Measurements from ENCODE around the gene JAG2.

Gene JAG2

DNA sequence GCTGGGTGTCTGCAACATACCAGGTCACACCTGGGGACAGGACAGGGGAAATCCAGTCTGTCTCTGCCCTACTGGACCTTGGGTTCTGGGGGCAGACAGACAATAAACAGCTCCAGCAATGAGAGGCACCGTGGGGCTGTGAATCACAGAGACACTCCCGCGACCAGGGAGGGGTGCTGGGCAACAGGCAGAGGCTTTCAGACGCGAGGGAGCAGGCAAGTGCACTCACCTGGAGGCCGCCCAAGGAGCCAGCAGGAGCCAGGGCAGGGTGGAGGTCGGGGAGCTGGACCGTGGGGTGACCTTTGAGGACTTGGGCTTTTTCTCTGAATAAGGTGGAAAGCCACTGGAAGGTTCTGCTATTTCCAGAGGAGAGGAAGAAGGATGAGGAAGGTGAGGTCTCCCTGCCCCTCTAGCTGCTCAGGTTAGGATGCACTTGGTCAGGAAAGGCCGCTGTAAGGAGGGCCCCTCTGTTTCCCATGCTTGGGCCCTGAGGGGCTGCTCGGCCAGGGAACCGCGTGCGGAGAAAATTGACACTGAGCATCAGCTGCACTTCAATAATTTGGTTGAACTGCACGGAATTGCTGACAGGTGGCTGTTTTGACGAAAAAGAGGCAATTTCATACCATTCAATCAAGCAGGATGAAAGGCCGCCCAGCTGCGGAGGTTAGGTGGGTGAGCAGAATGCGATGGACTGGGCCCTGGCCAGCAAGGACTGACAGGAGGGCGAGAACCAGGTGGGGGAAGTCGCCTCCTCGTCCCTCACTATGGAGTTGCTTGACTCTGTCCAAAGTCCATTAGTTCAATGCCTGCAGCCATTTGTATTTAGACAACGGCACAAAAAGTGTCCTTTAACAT, 42.2 kb downstream of the JAG2 start:
- TF ChIP-seq, protein P1, sequence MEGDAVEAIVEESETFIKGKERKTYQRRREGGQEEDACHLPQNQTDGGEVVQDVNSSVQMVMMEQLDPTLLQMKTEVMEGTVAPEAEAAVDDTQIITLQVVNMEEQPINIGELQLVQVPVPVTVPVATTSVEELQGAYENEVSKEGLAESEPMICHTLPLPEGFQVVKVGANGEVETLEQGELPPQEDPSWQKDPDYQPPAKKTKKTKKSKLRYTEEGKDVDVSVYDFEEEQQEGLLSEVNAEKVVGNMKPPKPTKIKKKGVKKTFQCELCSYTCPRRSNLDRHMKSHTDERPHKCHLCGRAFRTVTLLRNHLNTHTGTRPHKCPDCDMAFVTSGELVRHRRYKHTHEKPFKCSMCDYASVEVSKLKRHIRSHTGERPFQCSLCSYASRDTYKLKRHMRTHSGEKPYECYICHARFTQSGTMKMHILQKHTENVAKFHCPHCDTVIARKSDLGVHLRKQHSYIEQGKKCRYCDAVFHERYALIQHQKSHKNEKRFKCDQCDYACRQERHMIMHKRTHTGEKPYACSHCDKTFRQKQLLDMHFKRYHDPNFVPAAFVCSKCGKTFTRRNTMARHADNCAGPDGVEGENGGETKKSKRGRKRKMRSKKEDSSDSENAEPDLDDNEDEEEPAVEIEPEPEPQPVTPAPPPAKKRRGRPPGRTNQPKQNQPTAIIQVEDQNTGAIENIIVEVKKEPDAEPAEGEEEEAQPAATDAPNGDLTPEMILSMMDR (IDR thresholded peaks at IDR 0.05; ENCODE audit: extremely low read depth, missing control alignments), result no peak
- DNase-seq (ENCODE audit: low spot score), result no peak

DNA sequence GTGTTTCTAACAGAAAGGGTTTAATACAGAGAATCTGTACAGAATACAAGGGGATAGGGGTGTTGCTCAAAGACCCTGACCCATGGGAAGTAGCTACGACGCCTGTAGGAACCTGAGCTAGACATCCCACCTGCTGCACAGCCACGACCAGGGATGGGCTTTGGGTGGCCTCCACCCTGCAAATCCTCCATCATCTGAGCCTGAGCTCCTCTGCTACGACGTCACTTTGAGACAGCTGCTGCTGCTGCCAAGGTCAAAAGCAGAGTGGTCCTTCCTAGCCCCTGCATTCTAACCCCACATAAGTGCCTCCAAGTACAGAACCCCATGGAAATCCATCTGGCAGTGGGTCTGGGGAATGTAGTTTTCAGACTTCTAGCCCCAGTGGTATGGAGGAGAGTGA, 43.8 kb downstream of the JAG2 start:
- DNase-seq (ENCODE audit: low spot score), result no peak
- TF ChIP-seq, protein P1 (IDR thresholded peaks at IDR 0.05; ENCODE audit: extremely low read depth, missing control alignments), result no peak

DNA sequence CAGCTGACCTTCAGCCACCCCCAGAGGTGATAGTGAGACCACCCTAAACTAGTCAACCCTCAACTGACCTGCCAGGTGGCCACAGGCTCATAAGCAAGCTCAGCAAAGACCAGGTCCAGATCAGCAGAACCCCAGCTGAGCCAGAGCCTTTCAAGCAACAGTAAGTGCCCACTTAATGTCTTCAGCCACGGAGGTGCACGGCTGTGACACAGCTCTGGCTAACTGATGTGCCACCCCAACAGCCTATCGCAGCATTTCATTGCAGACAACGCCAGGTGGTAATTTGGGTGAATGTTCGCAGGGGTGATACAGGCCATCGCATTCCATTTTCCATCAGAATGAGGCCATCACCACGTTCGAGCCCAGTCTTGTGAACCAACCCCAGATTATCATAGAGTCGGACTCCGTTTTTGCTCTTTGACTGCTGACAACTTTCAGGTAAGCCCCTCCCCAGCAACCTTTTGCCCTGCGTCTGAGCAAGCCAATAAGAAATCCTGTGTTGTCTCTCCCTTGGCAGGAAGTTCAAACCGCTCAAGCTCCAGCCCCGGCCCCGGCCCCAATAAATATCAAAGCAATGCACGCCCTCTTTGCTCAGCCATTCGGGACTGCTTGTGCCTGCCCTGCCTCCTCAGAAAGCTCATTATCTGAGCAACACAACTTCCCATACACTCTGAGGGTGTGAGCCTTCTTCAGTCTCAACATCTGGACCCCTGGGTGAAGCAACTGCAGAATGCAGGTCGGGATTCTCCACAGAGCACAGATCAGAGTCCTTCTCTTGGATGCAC, 44.4 kb downstream of the JAG2 start:
- DNase-seq (ENCODE audit: low spot score), result no peak
- TF ChIP-seq, protein P1 (IDR thresholded peaks at IDR 0.05; ENCODE audit: extremely low read depth, missing control alignments), result no peak

DNA sequence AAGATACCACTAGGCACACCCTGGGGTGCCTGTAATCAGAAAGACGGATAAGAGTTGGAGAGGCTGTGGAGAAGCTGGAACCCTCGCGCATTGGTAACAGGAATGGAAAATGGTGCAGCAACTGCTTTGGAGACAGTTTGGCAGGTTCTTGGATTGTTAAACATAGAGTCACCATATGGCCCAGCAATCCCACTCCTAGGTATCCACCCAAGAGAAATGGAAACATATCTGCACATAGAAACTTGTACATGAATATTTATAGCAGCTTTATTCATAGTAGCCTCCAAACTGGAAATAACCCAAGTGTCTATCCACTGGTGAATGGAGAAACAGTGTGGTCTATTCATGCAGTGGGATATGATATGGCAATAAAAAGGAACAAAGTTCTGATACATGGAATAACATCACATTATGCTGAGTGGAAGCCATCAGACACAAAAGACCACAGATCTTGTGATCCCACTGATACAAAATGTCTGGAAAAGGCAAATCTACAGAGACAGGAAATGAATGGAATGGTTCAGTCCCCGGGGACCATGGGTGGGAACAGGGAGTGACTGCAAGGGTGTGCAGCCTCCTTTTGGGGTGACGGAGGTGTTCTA, 45.4 kb downstream of the JAG2 start:
- TF ChIP-seq, protein P1 (IDR thresholded peaks at IDR 0.05; ENCODE audit: extremely low read depth, missing control alignments), result no peak

DNA sequence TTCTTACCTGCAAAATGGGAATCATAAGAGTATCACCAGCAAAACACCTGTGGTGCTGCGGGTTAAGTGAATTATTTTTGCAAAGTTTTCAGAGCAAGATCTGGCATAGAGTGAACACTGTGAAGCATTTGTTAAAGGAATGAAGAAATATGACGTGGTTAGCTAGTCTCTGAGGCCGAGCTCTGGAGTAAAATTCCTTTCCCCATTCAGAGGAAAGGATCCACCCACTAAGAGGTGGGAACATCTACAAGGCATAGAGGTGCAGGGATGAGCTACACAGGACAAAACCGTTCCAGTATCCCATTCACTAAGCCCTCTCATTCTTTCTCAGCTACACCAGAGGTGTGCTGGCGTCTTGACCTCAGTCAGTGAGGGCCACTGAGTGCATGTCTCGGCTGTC, 48.5 kb downstream of the JAG2 start:
- TF ChIP-seq, protein P1 (IDR thresholded peaks at IDR 0.05; ENCODE audit: extremely low read depth, missing control alignments), result no peak
- no peak for DNase-seq (ENCODE audit: low spot score)

More for the DNA sequence above, 45.4 kb downstream of the JAG2 start:
- no peak for DNase-seq (ENCODE audit: low spot score)

DNA sequence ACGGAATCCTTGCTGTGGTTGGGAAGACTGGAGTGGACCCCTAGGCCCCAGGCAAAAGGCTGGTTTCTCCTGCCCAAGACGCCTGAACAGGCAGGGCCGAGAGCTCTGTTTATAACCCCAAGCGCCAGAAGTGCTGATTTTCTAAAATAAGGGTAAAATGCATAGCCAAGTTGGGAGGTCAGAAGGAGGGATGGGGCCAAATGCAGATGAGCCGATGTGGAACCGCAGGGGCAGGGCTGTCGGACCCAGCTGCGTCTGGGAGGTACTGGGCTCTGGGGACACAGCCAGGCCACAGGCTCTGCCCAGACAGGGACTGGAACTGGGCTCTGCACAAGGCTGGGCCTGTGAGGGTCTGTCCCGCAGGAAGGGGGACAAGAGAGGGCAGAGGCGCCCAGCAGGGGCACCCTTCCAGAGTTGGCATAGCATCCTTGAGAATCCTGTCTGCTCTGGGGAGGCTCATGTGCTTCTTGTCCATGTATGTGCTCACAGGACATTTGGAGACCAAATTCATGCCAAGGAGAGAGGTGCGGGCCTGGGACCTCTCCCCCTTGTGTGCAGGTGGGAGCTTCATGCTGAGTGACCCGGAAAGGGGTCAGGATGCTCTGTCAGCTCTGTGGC, 49.1 kb downstream of the JAG2 start:
- no peak for DNase-seq (ENCODE audit: low spot score)
- TF ChIP-seq, protein P1 (IDR thresholded peaks at IDR 0.05; ENCODE audit: extremely low read depth, missing control alignments), result no peak
